ENCODE measurements around the gene PLEK2. TPM values are rescaled to one million over a fixed set of nuclear protein-coding genes. Genes with fewer than 3 reads are reported as not detected.
A peak's percentile ranks its signal among the peaks of the same experiment; 100 is the strongest.

The PLEK2 gene
- total RNA-seq, 1 experiment from 2014 or later, result 1.3 TPM

DNA sequence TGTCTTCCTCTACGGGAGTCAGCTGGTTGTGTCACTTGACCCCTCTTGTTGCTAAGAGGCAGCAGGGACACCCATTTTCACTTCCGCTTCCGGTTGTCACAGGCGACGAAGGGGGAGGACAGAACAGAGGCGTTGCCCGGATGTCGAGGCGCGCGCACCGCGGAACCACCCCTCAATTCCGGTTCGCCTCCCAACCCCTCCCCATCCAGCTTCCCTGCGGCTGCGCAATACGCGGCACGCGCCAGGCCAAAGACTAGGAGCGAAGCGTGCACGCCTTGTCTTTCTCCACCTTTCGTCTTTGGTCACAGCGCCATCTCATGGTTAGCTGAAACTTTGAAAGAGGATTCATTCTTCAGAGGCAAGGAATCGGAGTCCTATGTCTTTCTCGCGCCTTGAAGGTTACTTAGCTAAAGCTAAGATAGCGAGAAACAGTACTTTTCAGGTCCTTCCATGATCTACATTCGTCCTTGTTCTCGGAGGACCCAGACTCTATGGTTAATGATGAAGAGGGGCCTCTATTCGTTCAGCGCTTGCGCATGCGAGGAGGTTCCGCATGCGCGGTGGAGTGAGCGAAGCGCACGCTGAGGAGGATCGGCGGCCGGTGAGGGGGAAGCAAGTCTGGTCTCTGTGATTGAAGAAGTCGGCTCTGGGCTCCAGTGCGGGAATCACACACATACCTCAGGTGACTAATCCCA, 52.0 kb downstream of the PLEK2 start, which contains the start of the genes ATP6V1D and EIF2S1 (continued):
- TF ChIP-seq, protein P1, sequence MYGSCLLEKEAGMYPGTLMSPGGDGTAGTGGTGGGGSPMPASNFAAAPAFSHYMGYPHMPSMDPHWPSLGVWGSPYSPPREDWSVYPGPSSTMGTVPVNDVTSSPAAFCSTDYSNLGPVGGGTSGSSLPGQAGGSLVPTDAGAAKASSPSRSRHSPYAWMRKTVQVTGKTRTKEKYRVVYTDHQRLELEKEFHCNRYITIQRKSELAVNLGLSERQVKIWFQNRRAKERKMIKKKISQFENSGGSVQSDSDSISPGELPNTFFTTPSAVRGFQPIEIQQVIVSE (CRISPR knock-in tag; IDR thresholded peaks at IDR 0.05; ENCODE audit: borderline replicate concordance), result no peak
- TF ChIP-seq NR1H2 (CRISPR knock-in tag; IDR thresholded peaks at IDR 0.05), result no peak
- TF ChIP-seq, protein P2, sequence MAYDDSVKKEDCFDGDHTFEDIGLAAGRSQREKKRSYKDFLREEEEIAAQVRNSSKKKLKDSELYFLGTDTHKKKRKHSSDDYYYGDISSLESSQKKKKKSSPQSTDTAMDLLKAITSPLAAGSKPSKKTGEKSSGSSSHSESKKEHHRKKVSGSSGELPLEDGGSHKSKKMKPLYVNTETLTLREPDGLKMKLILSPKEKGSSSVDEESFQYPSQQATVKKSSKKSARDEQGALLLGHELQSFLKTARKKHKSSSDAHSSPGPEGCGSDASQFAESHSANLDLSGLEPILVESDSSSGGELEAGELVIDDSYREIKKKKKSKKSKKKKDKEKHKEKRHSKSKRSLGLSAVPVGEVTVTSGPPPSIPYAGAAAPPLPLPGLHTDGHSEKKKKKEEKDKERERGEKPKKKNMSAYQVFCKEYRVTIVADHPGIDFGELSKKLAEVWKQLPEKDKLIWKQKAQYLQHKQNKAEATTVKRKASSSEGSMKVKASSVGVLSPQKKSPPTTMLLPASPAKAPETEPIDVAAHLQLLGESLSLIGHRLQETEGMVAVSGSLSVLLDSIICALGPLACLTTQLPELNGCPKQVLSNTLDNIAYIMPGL (CRISPR knock-in tag; IDR thresholded peaks at IDR 0.05), result no peak
- 0 out of 2 replicates have a peak, but pooled peaks have one; percentile 62 for TF ChIP-seq SMAD3 (CRISPR knock-in tag; IDR thresholded peaks at IDR 0.05; ENCODE audit: borderline replicate concordance)
- TF ChIP-seq CREB1 (CRISPR knock-in tag; IDR thresholded peaks at IDR 0.05), result no peak
- TF ChIP-seq ZNF121 (CRISPR knock-in tag; IDR thresholded peaks at IDR 0.05), result no peak
- peak; percentile 76 for TF ChIP-seq SP1 (CRISPR knock-in tag; conservative IDR thresholded peaks at IDR 0.05)
- TF ChIP-seq, protein P3, sequence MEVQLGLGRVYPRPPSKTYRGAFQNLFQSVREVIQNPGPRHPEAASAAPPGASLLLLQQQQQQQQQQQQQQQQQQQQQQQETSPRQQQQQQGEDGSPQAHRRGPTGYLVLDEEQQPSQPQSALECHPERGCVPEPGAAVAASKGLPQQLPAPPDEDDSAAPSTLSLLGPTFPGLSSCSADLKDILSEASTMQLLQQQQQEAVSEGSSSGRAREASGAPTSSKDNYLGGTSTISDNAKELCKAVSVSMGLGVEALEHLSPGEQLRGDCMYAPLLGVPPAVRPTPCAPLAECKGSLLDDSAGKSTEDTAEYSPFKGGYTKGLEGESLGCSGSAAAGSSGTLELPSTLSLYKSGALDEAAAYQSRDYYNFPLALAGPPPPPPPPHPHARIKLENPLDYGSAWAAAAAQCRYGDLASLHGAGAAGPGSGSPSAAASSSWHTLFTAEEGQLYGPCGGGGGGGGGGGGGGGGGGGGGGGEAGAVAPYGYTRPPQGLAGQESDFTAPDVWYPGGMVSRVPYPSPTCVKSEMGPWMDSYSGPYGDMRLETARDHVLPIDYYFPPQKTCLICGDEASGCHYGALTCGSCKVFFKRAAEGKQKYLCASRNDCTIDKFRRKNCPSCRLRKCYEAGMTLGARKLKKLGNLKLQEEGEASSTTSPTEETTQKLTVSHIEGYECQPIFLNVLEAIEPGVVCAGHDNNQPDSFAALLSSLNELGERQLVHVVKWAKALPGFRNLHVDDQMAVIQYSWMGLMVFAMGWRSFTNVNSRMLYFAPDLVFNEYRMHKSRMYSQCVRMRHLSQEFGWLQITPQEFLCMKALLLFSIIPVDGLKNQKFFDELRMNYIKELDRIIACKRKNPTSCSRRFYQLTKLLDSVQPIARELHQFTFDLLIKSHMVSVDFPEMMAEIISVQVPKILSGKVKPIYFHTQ (CRISPR knock-in tag; IDR thresholded peaks at IDR 0.05), result no peak
- TF ChIP-seq, protein P4, sequence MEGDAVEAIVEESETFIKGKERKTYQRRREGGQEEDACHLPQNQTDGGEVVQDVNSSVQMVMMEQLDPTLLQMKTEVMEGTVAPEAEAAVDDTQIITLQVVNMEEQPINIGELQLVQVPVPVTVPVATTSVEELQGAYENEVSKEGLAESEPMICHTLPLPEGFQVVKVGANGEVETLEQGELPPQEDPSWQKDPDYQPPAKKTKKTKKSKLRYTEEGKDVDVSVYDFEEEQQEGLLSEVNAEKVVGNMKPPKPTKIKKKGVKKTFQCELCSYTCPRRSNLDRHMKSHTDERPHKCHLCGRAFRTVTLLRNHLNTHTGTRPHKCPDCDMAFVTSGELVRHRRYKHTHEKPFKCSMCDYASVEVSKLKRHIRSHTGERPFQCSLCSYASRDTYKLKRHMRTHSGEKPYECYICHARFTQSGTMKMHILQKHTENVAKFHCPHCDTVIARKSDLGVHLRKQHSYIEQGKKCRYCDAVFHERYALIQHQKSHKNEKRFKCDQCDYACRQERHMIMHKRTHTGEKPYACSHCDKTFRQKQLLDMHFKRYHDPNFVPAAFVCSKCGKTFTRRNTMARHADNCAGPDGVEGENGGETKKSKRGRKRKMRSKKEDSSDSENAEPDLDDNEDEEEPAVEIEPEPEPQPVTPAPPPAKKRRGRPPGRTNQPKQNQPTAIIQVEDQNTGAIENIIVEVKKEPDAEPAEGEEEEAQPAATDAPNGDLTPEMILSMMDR (IDR thresholded peaks at IDR 0.05), result peak; percentile 54; the same call in 1 of the 2 replicates
- TF ChIP-seq FOXK1 (CRISPR knock-in tag; IDR thresholded peaks at IDR 0.05), result peak; percentile 99
- TF ChIP-seq JUN (CRISPR knock-in tag; IDR thresholded peaks at IDR 0.05), result no peak
- TF ChIP-seq ESRRA (CRISPR knock-in tag; IDR thresholded peaks at IDR 0.05; ENCODE audit: borderline replicate concordance), result no peak
- TF ChIP-seq, protein P5, sequence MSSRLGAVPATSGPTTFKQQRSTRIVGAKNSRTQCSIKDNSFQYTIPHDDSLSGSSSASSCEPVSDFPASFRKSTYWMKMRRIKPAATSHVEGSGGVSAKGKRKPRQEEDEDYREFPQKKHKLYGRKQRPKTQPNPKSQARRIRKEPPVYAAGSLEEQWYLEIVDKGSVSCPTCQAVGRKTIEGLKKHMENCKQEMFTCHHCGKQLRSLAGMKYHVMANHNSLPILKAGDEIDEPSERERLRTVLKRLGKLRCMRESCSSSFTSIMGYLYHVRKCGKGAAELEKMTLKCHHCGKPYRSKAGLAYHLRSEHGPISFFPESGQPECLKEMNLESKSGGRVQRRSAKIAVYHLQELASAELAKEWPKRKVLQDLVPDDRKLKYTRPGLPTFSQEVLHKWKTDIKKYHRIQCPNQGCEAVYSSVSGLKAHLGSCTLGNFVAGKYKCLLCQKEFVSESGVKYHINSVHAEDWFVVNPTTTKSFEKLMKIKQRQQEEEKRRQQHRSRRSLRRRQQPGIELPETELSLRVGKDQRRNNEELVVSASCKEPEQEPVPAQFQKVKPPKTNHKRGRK (CRISPR knock-in tag; IDR thresholded peaks at IDR 0.05; ENCODE audit: borderline replicate concordance), result no peak
- no peak for TF ChIP-seq KAT7 (CRISPR knock-in tag; IDR thresholded peaks at IDR 0.05; ENCODE audit: borderline replicate concordance)
- no peak for TF ChIP-seq ZNF396 (CRISPR knock-in tag; IDR thresholded peaks at IDR 0.05; ENCODE audit: borderline replicate concordance)
- no peak; the same call in 1 of the 2 replicates for TF ChIP-seq FOXP1 (CRISPR knock-in tag; IDR thresholded peaks at IDR 0.05; ENCODE audit: borderline replicate concordance)
- no peak for TF ChIP-seq ZNF263 (CRISPR knock-in tag; IDR thresholded peaks at IDR 0.05; ENCODE audit: low read depth)
- TF ChIP-seq ATF1 (CRISPR knock-in tag; IDR thresholded peaks at IDR 0.05), result no peak
- no peak for TF ChIP-seq TCF7 (CRISPR knock-in tag; IDR thresholded peaks at IDR 0.05; ENCODE audit: low read depth)
- TF ChIP-seq, protein P6, sequence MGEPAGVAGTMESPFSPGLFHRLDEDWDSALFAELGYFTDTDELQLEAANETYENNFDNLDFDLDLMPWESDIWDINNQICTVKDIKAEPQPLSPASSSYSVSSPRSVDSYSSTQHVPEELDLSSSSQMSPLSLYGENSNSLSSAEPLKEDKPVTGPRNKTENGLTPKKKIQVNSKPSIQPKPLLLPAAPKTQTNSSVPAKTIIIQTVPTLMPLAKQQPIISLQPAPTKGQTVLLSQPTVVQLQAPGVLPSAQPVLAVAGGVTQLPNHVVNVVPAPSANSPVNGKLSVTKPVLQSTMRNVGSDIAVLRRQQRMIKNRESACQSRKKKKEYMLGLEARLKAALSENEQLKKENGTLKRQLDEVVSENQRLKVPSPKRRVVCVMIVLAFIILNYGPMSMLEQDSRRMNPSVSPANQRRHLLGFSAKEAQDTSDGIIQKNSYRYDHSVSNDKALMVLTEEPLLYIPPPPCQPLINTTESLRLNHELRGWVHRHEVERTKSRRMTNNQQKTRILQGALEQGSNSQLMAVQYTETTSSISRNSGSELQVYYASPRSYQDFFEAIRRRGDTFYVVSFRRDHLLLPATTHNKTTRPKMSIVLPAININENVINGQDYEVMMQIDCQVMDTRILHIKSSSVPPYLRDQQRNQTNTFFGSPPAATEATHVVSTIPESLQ (CRISPR knock-in tag; IDR thresholded peaks at IDR 0.05), result no peak
- TF ChIP-seq, protein P7, sequence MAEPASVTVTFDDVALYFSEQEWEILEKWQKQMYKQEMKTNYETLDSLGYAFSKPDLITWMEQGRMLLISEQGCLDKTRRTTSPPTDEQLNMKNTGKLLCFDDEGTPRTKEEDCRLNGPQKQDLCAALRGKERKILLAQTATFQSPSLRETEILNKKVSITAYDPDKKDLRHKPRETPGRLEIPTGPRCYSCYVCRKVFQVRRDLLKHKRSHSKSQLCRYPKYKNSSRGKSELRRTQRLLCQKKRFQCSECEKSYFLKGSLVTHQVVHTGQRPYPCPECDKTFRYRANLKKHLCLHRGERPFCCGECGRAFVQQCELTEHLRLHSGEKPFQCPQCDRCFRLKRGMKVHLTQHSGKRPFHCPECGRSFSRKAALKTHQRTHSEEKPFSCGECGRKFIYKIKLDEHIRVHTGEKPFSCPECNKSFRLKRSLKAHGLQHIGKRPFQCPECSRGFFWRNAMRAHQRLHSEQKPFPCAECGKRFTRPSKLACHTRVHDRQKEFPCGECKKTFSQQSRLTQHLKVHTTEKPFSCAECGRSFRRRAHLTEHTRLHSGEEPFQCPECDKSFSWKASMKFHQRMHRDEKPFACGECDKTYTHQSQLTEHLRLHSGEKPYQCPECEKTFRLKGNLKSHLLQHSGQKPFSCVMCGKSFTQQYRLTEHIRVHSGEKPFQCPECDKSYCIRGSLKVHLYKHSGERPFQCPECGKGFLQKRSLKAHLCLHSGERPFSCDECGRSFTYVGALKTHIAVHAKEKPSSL (CRISPR knock-in tag; conservative IDR thresholded peaks at IDR 0.05), result no peak
- TF ChIP-seq, protein P8, sequence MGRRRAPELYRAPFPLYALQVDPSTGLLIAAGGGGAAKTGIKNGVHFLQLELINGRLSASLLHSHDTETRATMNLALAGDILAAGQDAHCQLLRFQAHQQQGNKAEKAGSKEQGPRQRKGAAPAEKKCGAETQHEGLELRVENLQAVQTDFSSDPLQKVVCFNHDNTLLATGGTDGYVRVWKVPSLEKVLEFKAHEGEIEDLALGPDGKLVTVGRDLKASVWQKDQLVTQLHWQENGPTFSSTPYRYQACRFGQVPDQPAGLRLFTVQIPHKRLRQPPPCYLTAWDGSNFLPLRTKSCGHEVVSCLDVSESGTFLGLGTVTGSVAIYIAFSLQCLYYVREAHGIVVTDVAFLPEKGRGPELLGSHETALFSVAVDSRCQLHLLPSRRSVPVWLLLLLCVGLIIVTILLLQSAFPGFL (CRISPR knock-in tag; IDR thresholded peaks at IDR 0.05; ENCODE audit: borderline replicate concordance), result no peak
- TF ChIP-seq, protein P9, sequence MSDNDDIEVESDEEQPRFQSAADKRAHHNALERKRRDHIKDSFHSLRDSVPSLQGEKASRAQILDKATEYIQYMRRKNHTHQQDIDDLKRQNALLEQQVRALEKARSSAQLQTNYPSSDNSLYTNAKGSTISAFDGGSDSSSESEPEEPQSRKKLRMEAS (CRISPR knock-in tag; IDR thresholded peaks at IDR 0.05), result peak; percentile 94
